ENCODE measurements around the gene MAP1LC3C.

DNA sequence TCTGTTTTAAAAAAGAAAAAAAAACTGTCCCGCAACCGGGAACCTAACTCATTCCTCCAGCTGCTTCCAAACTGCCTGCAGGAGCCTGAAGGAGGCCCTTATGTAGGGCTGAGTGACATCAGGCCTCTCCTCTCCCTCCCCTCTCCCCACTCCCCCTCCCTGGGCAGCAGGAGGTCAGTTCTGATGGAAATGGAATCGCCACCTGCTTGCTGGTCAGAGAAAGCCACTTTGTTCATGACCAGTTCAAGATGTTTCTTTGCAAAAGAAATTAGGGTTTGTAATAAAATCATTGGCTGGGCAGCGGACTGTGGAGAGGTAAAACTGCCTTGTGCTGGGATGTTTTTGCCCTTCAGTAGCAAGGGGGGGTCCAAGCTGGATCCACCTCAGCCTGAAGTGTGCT, at the start of gene MAP1LC3C:
- TF ChIP-seq, protein P1, sequence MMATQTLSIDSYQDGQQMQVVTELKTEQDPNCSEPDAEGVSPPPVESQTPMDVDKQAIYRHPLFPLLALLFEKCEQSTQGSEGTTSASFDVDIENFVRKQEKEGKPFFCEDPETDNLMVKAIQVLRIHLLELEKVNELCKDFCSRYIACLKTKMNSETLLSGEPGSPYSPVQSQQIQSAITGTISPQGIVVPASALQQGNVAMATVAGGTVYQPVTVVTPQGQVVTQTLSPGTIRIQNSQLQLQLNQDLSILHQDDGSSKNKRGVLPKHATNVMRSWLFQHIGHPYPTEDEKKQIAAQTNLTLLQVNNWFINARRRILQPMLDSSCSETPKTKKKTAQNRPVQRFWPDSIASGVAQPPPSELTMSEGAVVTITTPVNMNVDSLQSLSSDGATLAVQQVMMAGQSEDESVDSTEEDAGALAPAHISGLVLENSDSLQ (IDR thresholded peaks at IDR 0.05) = no peak
- TF ChIP-seq SUZ12 (IDR thresholded peaks at IDR 0.05) (no peak), BHLHE40 (IDR thresholded peaks at IDR 0.05; ENCODE audit: borderline replicate concordance) (no peak), ZNF384 (IDR thresholded peaks at IDR 0.05) (no peak), LEF1 (IDR thresholded peaks at IDR 0.05; ENCODE audit: borderline replicate concordance) (no peak), HDGF (IDR thresholded peaks at IDR 0.05; ENCODE audit: borderline replicate concordance) (no peak), ARNT (IDR thresholded peaks at IDR 0.05) (no peak), ELF4 (IDR thresholded peaks at IDR 0.05) (no peak), FOXM1 (IDR thresholded peaks at IDR 0.05; ENCODE audit: borderline replicate concordance) (no peak), FOXA1 (IDR thresholded peaks at IDR 0.05) (no peak), SP1 (IDR thresholded peaks at IDR 0.05) (no peak)

All from HEK293T (cell line).